Measurements from ENCODE around the gene PTPRE. TPM values are rescaled to one million over a fixed set of nuclear protein-coding genes. Genes with fewer than 3 reads are reported as not detected.

Gene PTPRE
- total and polyA plus RNA-seq, 9 donors, result 2.1 to 15.5 (median 6.9) TPM

GRCh38 chr10:128044186-128044585, 137.3 kb downstream of the PTPRE start:
- H3K4me1 ChIP-seq (ENCODE audit: insufficient read depth), result peaks cover 4% of the 10 kb centered on the region
- no peaks in the 10 kb centered on the region for H3K27me3 ChIP-seq
- no peak overlapping the region for H3K27ac ChIP-seq
- no peak overlapping the region for H3K4me3 ChIP-seq
- intact Hi-C loops (cut with DNase I), result no loop called here
- no peak for TF ChIP-seq EP300 (IDR thresholded peaks at IDR 0.05)
- no peak for TF ChIP-seq CTCF (IDR thresholded peaks at IDR 0.05)
- TF ChIP-seq POLR2A (IDR thresholded peaks at IDR 0.05), result no peak
- H3K9me3 ChIP-seq, result no peaks in the 10 kb centered on the region
- DNase-seq, result peak in 1 of 5 donors; percentile 3
- no peaks in the 10 kb centered on the region for H3K36me3 ChIP-seq
- WGBS, 3 donors, result 82 to 91% (median 90%) methylated on average over 3 of the region's 3 CpGs

GRCh38 chr10:128044961-128045832, 138.3 kb downstream of the PTPRE start:
- Histone ChIP-seq H3K36me3 (no peaks in the 10 kb centered on the region), H3K27ac (no peak overlapping the region), H3K9me3 (no peaks in the 10 kb centered on the region), H3K27me3 (no peaks in the 10 kb centered on the region), H3K4me1 (ENCODE audit: insufficient read depth) (peaks cover 4% of the 10 kb centered on the region), H3K4me3 (no peak overlapping the region)
- TF ChIP-seq EP300 (IDR thresholded peaks at IDR 0.05), result no peak
- no peak for TF ChIP-seq CTCF (IDR thresholded peaks at IDR 0.05)
- no peak for TF ChIP-seq POLR2A (IDR thresholded peaks at IDR 0.05)
- 87 to 97% (median 95%) methylated on average over 16 of the region's 16 CpGs for WGBS, 3 donors
- peak in 1 of 5 donors; percentile 8 for DNase-seq
- intact Hi-C loops (cut with DNase I), result no loop called here

- Histone ChIP-seq H3K9me3 (no peaks in the 10 kb centered on the region), H3K27me3 (no peaks in the 10 kb centered on the region), H3K36me3 (no peaks in the 10 kb centered on the region), H3K27ac (no peak overlapping the region), H3K4me1 (ENCODE audit: insufficient read depth) (peaks cover 4% of the 10 kb centered on the region), H3K4me3 (no peak overlapping the region)
- TF ChIP-seq EP300 (IDR thresholded peaks at IDR 0.05), result no peak
- no peak for TF ChIP-seq POLR2A (IDR thresholded peaks at IDR 0.05)
- TF ChIP-seq CTCF (IDR thresholded peaks at IDR 0.05), result no peak
- intact Hi-C loops (cut with DNase I), result no loop called here
- 94 to 98% (median 95%) methylated on average over 6 of the region's 6 CpGs for WGBS, 3 donors
- peak in 1 of 5 donors; percentile 9 for DNase-seq
These were observed 138.9 kb downstream of the PTPRE start for GRCh38 chr10:128045833-128046120.

- Histone ChIP-seq H3K36me3 (no peaks in the 10 kb centered on the region), H3K9me3 (no peaks in the 10 kb centered on the region), H3K27ac (no peak overlapping the region), H3K4me3 (no peak overlapping the region), H3K4me1 (ENCODE audit: insufficient read depth) (peaks cover 4% of the 10 kb centered on the region), H3K27me3 (no peaks in the 10 kb centered on the region)
- no peak for TF ChIP-seq EP300 (IDR thresholded peaks at IDR 0.05)
- no peak for TF ChIP-seq CTCF (IDR thresholded peaks at IDR 0.05)
- TF ChIP-seq POLR2A (IDR thresholded peaks at IDR 0.05), result no peak
- DNase-seq, result peak in 1 of 5 donors; percentile 9
- 91 to 94% (median 93%) methylated on average over 23 of the region's 23 CpGs for WGBS, 3 donors
- intact Hi-C loops (cut with DNase I), result no loop called here
These were observed 139.5 kb downstream of the PTPRE start for GRCh38 chr10:128046156-128046952.
